Measurements from ENCODE around the gene SULT1A1. TPM values are rescaled to one million over a fixed set of nuclear protein-coding genes. Genes with fewer than 3 reads are reported as not detected.
"Not testable (repeated sequence)": the region's sequence is repeated elsewhere in the genome, so short reads cannot be mapped to it uniquely, and the experiment has no call there.

SULT1A1 gene
- total RNA-seq, 1 donor from 2014 or later: 6.3 TPM

GRCh38 chr16:28621481-28622155 lies 11.8 kb upstream of the SULT1A1 start:
- no peak for FAIRE-seq
- TF ChIP-seq CTCF (IDR thresholded peaks at IDR 0.05; ENCODE audit: insufficient read depth, low read length, severe bottlenecking): no peak
- H3K4me3 ChIP-seq (ENCODE audit: low read depth, low read length): no peak overlapping the region
- no peak for DNase-seq (ENCODE audit: low read depth)
- H3K36me3 ChIP-seq (ENCODE audit: control insufficient read depth, insufficient read depth, low read length): no peaks in the 10 kb centered on the region
- no peaks in the 10 kb centered on the region for H3K27me3 ChIP-seq (ENCODE audit: control insufficient read depth, insufficient read depth, low read length)

GRCh38 chr16:28620316-28620715 lies 10.5 kb upstream of the SULT1A1 start:
- DNase-seq (ENCODE audit: low read depth); H3K36me3 ChIP-seq (ENCODE audit: control insufficient read depth, insufficient read depth, low read length); H3K27me3 ChIP-seq (ENCODE audit: control insufficient read depth, insufficient read depth, low read length); FAIRE-seq; H3K4me3 ChIP-seq (ENCODE audit: low read depth, low read length): not testable (repeated sequence)

DNA sequence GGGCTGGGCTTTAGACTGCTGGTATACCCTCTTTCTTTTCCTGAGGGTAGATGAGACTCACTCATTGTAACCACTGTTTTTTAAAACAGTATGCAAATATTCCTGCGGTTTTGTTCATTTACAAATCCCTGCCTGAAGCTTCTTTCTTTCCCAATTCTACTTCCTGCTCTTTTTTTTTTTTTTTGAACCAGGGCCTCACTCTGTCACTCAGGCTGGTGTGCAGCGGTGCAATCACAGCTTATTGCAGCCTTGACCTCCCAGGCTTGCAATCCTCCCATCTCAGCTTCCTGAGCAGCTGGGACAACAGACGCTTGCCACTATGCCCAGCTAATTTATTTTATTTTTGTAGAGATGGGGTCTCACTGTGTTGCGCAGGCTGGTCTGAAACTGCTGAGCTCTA lies 8.0 kb upstream of the SULT1A1 start:
- no peak for TF ChIP-seq CTCF (IDR thresholded peaks at IDR 0.05; ENCODE audit: insufficient read depth, low read length, severe bottlenecking)
- peak; percentile 32 for DNase-seq (ENCODE audit: low read depth)
- Histone ChIP-seq H3K27me3 (ENCODE audit: control insufficient read depth, insufficient read depth, low read length) (no peaks in the 10 kb centered on the region), H3K4me3 (ENCODE audit: low read depth, low read length) (no peak overlapping the region), H3K36me3 (ENCODE audit: control insufficient read depth, insufficient read depth, low read length) (no peaks in the 10 kb centered on the region)
- FAIRE-seq: no peak

DNA sequence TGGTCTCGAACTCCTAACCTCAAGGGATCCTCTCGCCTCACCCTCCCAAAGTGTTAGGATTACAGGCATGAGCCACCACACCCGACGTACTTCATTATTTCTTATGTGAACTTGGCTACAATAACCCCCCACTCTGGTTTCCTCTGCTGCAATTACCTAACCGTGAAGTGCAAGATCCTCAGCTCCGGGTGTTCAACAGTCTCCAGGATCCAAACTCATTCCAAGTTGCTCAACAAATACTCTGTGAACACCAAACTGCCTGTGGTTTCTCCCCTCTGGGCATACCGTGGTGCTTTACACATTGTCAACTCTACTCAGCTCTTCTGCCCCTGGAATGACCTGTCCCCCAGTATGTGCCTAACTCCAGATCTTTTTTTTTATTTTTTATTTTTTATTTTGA lies 6.8 kb upstream of the SULT1A1 start:
- H3K4me3 ChIP-seq (ENCODE audit: low read depth, low read length): no peak overlapping the region
- no peaks in the 10 kb centered on the region for H3K27me3 ChIP-seq (ENCODE audit: control insufficient read depth, insufficient read depth, low read length)
- no peak for TF ChIP-seq CTCF (IDR thresholded peaks at IDR 0.05; ENCODE audit: insufficient read depth, low read length, severe bottlenecking)
- H3K36me3 ChIP-seq (ENCODE audit: control insufficient read depth, insufficient read depth, low read length): no peaks in the 10 kb centered on the region
- DNase-seq (ENCODE audit: low read depth) (no peak), FAIRE-seq (no peak)

GRCh38 chr16:28616224-28616577 lies 6.4 kb upstream of the SULT1A1 start:
- H3K36me3 ChIP-seq (ENCODE audit: control insufficient read depth, insufficient read depth, low read length); H3K27me3 ChIP-seq (ENCODE audit: control insufficient read depth, insufficient read depth, low read length); H3K4me3 ChIP-seq (ENCODE audit: low read depth, low read length); DNase-seq (ENCODE audit: low read depth); FAIRE-seq: not testable (repeated sequence)

DNA sequence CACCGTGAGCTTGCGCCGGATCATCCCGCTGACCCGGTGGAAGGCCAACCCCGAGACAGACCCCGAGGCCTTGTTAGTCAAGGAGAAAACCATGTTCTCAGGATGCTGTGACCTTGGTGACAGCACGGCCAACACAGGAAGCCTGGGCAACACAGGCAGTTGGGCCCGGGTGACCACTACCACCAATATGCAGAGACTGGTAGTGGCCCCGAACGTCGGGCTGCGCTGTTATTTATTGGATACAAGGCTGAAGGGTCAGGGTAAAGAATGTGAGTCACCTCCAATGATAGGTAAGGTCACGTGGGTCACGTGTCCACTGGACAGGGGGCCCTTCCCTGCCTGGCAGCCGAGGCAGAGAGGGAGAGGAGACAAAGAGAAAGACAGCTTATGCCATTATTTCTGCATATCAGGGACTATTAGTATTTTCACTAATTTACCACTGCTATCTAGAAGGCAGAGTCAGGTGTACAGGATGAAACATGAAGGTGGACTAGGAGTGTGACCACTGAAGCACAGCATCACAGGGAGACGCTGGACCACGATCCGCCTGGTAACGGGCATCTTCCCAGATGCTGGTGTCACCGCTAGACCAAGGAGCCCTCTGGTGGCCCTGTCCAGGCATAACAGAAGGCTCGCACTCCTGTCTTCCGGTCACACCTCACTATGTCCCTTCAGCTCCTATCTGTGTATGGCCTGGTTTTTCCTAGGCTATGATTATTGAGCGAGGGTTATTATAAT lies 5.8 kb upstream of the SULT1A1 start:
- DNase-seq (ENCODE audit: low read depth): peak; percentile 20
- not testable (repeated sequence) for H3K4me3 ChIP-seq (ENCODE audit: low read depth, low read length); H3K27me3 ChIP-seq (ENCODE audit: control insufficient read depth, insufficient read depth, low read length); FAIRE-seq; H3K36me3 ChIP-seq (ENCODE audit: control insufficient read depth, insufficient read depth, low read length)
- peak; percentile 64 for TF ChIP-seq CTCF (IDR thresholded peaks at IDR 0.05; ENCODE audit: insufficient read depth, low read length, severe bottlenecking)

DNA sequence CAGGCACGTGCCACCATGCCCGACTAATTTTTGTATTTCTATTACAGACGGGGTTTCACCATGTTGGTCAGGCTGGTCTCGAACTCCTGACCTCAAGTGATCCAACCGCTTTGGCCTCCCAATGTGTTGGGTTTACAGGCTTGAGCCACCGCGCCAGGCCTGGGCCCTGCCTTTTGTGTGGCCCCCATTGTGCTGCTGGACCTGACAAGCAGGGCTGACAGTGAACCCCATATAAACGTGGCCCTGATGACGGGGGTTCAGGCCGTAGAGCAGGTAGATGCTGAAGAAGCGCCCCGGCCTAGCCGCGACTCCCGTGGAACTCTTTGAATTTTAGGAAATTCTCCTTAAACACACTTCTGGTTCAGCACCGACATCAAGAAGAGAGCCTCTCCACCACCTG lies 4.7 kb upstream of the SULT1A1 start:
- FAIRE-seq; H3K4me3 ChIP-seq (ENCODE audit: low read depth, low read length); H3K27me3 ChIP-seq (ENCODE audit: control insufficient read depth, insufficient read depth, low read length); H3K36me3 ChIP-seq (ENCODE audit: control insufficient read depth, insufficient read depth, low read length); DNase-seq (ENCODE audit: low read depth): not testable (repeated sequence)

GRCh38 chr16:28613912-28614311 lies 4.1 kb upstream of the SULT1A1 start:
- FAIRE-seq; H3K27me3 ChIP-seq (ENCODE audit: control insufficient read depth, insufficient read depth, low read length); H3K4me3 ChIP-seq (ENCODE audit: low read depth, low read length); H3K36me3 ChIP-seq (ENCODE audit: control insufficient read depth, insufficient read depth, low read length); DNase-seq (ENCODE audit: low read depth): not testable (repeated sequence)

DNA sequence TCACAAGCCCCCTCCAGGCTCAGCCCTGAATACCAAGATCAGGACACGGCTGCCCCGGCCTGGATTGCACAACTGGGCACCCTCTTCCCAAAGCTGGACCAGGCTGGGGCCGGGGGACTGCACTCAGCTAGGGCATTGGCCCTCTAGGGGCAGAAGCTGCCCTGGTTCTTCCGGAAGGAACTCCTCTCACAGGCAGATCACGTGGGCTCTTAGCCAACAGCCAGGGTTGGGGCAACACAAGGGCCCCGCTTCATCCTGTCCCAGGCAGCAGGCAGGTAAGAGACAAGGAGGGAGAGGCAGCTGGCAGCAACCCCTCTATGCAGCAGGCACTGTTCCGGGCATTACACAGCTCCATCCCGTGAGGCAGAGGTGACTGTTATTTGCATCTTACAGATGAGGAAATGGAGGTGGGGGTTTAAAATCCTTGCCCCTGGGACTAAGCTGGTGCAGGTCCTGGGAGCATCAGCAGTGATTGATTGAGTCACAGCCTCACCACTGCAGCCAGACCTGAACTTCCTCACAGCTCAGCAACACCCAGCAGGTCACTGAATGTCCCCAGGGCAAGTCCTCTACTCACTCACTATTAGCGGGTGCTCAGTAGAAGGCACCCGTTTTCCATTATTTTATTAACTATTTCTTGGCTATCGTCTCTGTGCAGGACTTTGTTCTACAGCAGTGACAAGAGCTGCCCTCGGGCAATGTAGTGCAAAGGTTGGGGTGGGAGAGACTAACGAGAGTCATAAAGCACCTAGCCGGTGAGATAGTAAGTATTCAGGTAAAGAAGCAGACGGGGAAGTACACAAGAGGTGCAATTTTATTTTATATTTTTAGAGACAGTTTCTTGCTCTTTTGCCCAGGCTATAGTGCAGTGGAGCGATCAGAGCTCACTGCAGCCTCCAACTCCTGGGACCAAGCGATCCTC lies 2.8 kb upstream of the SULT1A1 start:
- H3K4me3 ChIP-seq (ENCODE audit: low read depth, low read length); DNase-seq (ENCODE audit: low read depth); H3K36me3 ChIP-seq (ENCODE audit: control insufficient read depth, insufficient read depth, low read length); H3K27me3 ChIP-seq (ENCODE audit: control insufficient read depth, insufficient read depth, low read length); FAIRE-seq: not testable (repeated sequence)
